ENCODE measurements around the gene PIP5K1B.
"Not testable (repeated sequence)": the region's sequence is repeated elsewhere in the genome, so short reads cannot be mapped to it uniquely, and the experiment has no call there.

The PIP5K1B gene

DNA sequence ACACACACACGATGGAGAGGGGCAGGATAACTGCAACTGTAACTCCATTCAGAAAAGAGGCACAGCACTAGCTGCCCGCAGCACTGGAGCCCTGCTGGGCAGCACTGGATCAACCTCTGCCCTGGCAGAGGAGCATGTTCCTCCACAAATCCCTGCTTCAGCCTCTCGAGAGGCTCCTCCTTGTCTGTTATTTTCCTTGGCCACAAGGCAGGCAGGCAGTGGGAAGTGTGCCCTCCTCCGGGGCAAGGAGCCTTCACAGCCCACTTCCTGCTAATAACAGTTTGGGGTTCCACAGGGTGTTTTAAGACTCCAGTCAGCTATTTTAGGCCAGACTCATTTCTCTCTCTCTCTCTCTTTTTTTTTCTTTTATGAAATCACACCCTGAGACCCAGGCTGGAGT is 342.3 kb downstream of the PIP5K1B start:
- H3K4me3 ChIP-seq (ENCODE audit: low read length, poor library complexity, severe bottlenecking) = peak overlapping the region; percentile 29
- no peaks in the 10 kb centered on the region for H3K9me3 ChIP-seq (ENCODE audit: insufficient read depth, low read depth, low read length)
- H3K36me3 ChIP-seq (ENCODE audit: insufficient read depth, low read length) = peaks cover 41% of the 10 kb centered on the region; the same call in 1 of the 2 replicates
- H3K9ac ChIP-seq (ENCODE audit: low read depth, low read length, poor library complexity, severe bottlenecking) = peak overlapping the region; percentile 51
- no peaks in the 10 kb centered on the region for H3K9me2 ChIP-seq (replicated peaks; ENCODE audit: low read depth, low read length)
- peaks cover 9% of the 10 kb centered on the region for H4K20me1 ChIP-seq (ENCODE audit: insufficient read depth, low read length, poor library complexity, severe bottlenecking)
- no peak overlapping the region for H2AFZ ChIP-seq (ENCODE audit: low read length)
- no peaks in the 10 kb centered on the region for H3K27me3 ChIP-seq (ENCODE audit: insufficient read depth, low read length, poor library complexity, severe bottlenecking)
- peak overlapping the region; percentile 48 for H3K4me2 ChIP-seq (ENCODE audit: low read depth, low read length, poor library complexity, severe bottlenecking)
- H3F3A ChIP-seq (ENCODE audit: low read depth) = 0 out of 2 replicates have a peak, but pooled peaks cover 3% of the 10 kb centered on the region
- TF ChIP-seq, protein P1, sequence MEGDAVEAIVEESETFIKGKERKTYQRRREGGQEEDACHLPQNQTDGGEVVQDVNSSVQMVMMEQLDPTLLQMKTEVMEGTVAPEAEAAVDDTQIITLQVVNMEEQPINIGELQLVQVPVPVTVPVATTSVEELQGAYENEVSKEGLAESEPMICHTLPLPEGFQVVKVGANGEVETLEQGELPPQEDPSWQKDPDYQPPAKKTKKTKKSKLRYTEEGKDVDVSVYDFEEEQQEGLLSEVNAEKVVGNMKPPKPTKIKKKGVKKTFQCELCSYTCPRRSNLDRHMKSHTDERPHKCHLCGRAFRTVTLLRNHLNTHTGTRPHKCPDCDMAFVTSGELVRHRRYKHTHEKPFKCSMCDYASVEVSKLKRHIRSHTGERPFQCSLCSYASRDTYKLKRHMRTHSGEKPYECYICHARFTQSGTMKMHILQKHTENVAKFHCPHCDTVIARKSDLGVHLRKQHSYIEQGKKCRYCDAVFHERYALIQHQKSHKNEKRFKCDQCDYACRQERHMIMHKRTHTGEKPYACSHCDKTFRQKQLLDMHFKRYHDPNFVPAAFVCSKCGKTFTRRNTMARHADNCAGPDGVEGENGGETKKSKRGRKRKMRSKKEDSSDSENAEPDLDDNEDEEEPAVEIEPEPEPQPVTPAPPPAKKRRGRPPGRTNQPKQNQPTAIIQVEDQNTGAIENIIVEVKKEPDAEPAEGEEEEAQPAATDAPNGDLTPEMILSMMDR (conservative IDR thresholded peaks at IDR 0.05; ENCODE audit: low read length) = no peak; the same call in 1 of the 2 replicates
- no peak for TF ChIP-seq EZH2phosphoT487 (IDR thresholded peaks at IDR 0.05; ENCODE audit: borderline replicate concordance)
- H3K4me1 ChIP-seq (ENCODE audit: insufficient read depth, low read length, poor library complexity, severe bottlenecking) = peaks cover 49% of the 10 kb centered on the region
- peaks cover 62% of the 10 kb centered on the region for H3K79me2 ChIP-seq (ENCODE audit: insufficient read depth, low read length)

DNA sequence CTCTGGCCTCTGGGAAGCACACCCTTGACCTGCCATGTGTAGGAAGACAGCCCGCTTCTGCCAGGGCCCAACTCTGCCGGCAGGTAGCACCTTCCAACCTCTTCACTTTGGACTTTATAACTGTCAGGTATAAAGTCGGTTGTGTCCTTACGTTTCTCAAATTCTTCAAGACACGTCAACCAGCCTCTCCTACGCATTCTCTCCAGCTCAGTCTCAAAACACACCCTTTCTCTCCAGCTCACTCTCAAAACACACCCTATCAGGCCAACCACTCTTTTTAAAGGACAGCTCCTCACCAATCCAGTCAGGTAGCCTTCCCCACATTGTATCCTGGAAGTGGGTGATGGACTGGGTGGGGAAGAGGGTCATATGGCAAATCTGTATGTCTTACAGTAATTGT is 344.1 kb downstream of the PIP5K1B start:
- H2AFZ ChIP-seq (ENCODE audit: low read length) = no peak overlapping the region
- no peak overlapping the region for H3K4me3 ChIP-seq (ENCODE audit: low read length, poor library complexity, severe bottlenecking)
- H3K9ac ChIP-seq (ENCODE audit: low read depth, low read length, poor library complexity, severe bottlenecking) = no peak overlapping the region
- 0 out of 2 replicates have a peak, but pooled peaks cover 3% of the 10 kb centered on the region for H3F3A ChIP-seq (ENCODE audit: low read depth)
- no peak overlapping the region for H3K4me2 ChIP-seq (ENCODE audit: low read depth, low read length, poor library complexity, severe bottlenecking)
- peaks cover 6% of the 10 kb centered on the region for H4K20me1 ChIP-seq (ENCODE audit: insufficient read depth, low read length, poor library complexity, severe bottlenecking)
- peaks cover 52% of the 10 kb centered on the region; the same call in 1 of the 2 replicates for H3K36me3 ChIP-seq (ENCODE audit: insufficient read depth, low read length)
- no peaks in the 10 kb centered on the region for H3K27me3 ChIP-seq (ENCODE audit: insufficient read depth, low read length, poor library complexity, severe bottlenecking)
- H3K79me2 ChIP-seq (ENCODE audit: insufficient read depth, low read length) = peaks cover 45% of the 10 kb centered on the region
- peaks cover 41% of the 10 kb centered on the region for H3K4me1 ChIP-seq (ENCODE audit: insufficient read depth, low read length, poor library complexity, severe bottlenecking)
- no peaks in the 10 kb centered on the region for H3K9me2 ChIP-seq (replicated peaks; ENCODE audit: low read depth, low read length)
- H3K9me3 ChIP-seq (ENCODE audit: insufficient read depth, low read depth, low read length) = no peaks in the 10 kb centered on the region
- no peak for TF ChIP-seq EZH2phosphoT487 (IDR thresholded peaks at IDR 0.05; ENCODE audit: borderline replicate concordance)
- TF ChIP-seq, protein P1 (conservative IDR thresholded peaks at IDR 0.05; ENCODE audit: low read length) = no peak

DNA sequence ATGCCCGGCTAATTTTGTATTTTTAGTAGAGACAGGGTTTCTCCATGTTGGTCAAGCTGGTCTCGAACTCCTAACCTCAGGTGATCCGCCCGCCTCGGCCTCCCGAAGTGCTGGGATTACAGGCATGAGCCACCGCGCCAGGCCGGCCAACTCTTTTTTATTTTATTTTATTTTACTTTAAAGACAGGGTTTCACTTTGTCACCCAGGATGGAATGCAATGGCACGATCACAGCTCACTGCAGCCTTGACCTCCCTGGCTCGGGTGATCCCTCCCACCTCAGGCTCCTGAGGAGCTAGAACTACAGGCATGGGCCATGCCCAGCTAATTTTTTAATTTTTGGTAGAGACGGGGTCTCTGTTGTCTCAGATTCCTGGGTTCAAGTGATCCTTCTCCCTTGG is 345.9 kb downstream of the PIP5K1B start:
- H3K27me3 ChIP-seq (ENCODE audit: insufficient read depth, low read length, poor library complexity, severe bottlenecking); H3K9me3 ChIP-seq (ENCODE audit: insufficient read depth, low read depth, low read length); H3K4me3 ChIP-seq (ENCODE audit: low read length, poor library complexity, severe bottlenecking); H4K20me1 ChIP-seq (ENCODE audit: insufficient read depth, low read length, poor library complexity, severe bottlenecking); H3K9ac ChIP-seq (ENCODE audit: low read depth, low read length, poor library complexity, severe bottlenecking); H3K4me2 ChIP-seq (ENCODE audit: low read depth, low read length, poor library complexity, severe bottlenecking); H3F3A ChIP-seq (ENCODE audit: low read depth); H2AFZ ChIP-seq (ENCODE audit: low read length); H3K9me2 ChIP-seq (replicated peaks; ENCODE audit: low read depth, low read length): not testable (repeated sequence)
- Histone ChIP-seq H3K36me3 (ENCODE audit: insufficient read depth, low read length) (peaks cover 62% of the 10 kb centered on the region; the same call in 1 of the 2 replicates), H3K79me2 (ENCODE audit: insufficient read depth, low read length) (peaks cover 39% of the 10 kb centered on the region), H3K4me1 (ENCODE audit: insufficient read depth, low read length, poor library complexity, severe bottlenecking) (peaks cover 23% of the 10 kb centered on the region)

DNA sequence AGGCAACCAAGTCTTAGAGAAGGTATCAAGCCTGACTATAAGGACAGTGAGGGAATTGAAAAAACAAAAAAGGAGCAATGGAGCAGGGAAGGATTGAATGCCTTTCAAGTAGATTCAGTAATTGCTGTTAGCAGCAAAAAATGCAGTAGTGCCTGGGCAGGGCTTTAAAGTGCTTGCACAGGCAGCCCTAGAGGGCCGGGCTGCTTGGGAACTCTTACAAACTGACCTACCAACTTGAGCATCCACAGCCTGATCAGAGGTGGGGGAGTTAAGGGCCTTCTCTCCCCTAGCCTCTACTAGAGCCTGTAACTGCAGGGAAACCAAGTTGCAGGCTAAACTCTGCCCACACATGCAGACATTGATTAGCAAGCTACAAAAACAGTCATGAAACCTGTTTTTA is 349.9 kb downstream of the PIP5K1B start:
- H4K20me1 ChIP-seq (ENCODE audit: insufficient read depth, low read length, poor library complexity, severe bottlenecking) = no peaks in the 10 kb centered on the region
- peaks cover 11% of the 10 kb centered on the region for H3K4me1 ChIP-seq (ENCODE audit: insufficient read depth, low read length, poor library complexity, severe bottlenecking)
- TF ChIP-seq EZH2phosphoT487 (IDR thresholded peaks at IDR 0.05; ENCODE audit: borderline replicate concordance) = no peak
- TF ChIP-seq, protein P1 (conservative IDR thresholded peaks at IDR 0.05; ENCODE audit: low read length) = no peak
- H3K4me2 ChIP-seq (ENCODE audit: low read depth, low read length, poor library complexity, severe bottlenecking) = no peak overlapping the region
- no peaks in the 10 kb centered on the region for H3K9me2 ChIP-seq (replicated peaks; ENCODE audit: low read depth, low read length)
- H3K9me3 ChIP-seq (ENCODE audit: insufficient read depth, low read depth, low read length) = no peaks in the 10 kb centered on the region
- H3K4me3 ChIP-seq (ENCODE audit: low read length, poor library complexity, severe bottlenecking) = no peak overlapping the region
- no peaks in the 10 kb centered on the region for H3K27me3 ChIP-seq (ENCODE audit: insufficient read depth, low read length, poor library complexity, severe bottlenecking)
- H3K9ac ChIP-seq (ENCODE audit: low read depth, low read length, poor library complexity, severe bottlenecking) = no peak overlapping the region
- no peaks in the 10 kb centered on the region for H3F3A ChIP-seq (ENCODE audit: low read depth)
- H3K79me2 ChIP-seq (ENCODE audit: insufficient read depth, low read length) = peaks cover 10% of the 10 kb centered on the region; the same call in 1 of the 2 replicates
- H3K36me3 ChIP-seq (ENCODE audit: insufficient read depth, low read length) = peaks cover 60% of the 10 kb centered on the region; the same call in 1 of the 2 replicates
- no peak overlapping the region for H2AFZ ChIP-seq (ENCODE audit: low read length)

All from Loucy (cell line).